Prostate gland (tissue), 2 donors: Measurements from ENCODE around the gene GABRB3. TPM values are rescaled to one million over a fixed set of nuclear protein-coding genes. Genes with fewer than 3 reads are reported as not detected.

Experiments
- DNase-seq: peaks from one replicate; pipeline ENCODE4 v3.0.0-alpha.2; 2019; ENCODE audit warnings: low spot score
- H3K27ac ChIP-seq, 2 donors: fragments of 200-600 bp; sonication (generic); 2 replicates each; pipeline ENCODE4 v1.5.1; 2017 to 2019
- H3K27me3 ChIP-seq: fragments of 200-600 bp; sonication (generic); replicated peaks from 2 replicates; pipeline ENCODE4 v1.5.1; 2019; ENCODE audit not compliant: insufficient read depth
- H3K36me3 ChIP-seq, 2 donors: fragments of 200-600 bp; sonication (generic); 1 replicate in 1 of 2; 2 replicates in 1 of 2; pipeline versions ENCODE4 v1.5.1 to v1.8.1; 2017 to 2019
- H3K4me1 ChIP-seq: fragments of 200-600 bp; sonication (generic); replicated peaks from 2 replicates; pipeline ENCODE4 v1.5.1; 2019
- H3K4me3 ChIP-seq, 2 donors: fragments of 200-600 bp; sonication (generic); 2 replicates each; pipeline ENCODE4 v1.5.1; 2017 to 2019
- H3K9me3 ChIP-seq: fragments of 200-600 bp; sonication (generic); 2 replicates; pipeline ENCODE4 v1.5.1; 2017
- POLR2A ChIP-seq: fragments of 450-650 bp; IDR thresholded peaks from one replicate; pipeline ENCODE4 v1.6.1; 2016; ENCODE audit warnings: antibody characterized with exemption, mild to moderate bottlenecking
- POLR2AphosphoS5 ChIP-seq: sonication (generic); formaldehyde crosslinking; IDR thresholded peaks from one replicate; pipeline ENCODE4 v1.6.1; 2017; ENCODE audit warnings: antibody characterized with exemption
- WGBS: methylation state at CpG from one replicate; pipeline ENCODE4 v1.1.5; 2018; 5-methylcytosine and 5-hydroxymethylcytosine counted together
- intact Hi-C: fragments of 100-400 bp; cut with DNase I; formaldehyde crosslinking; loops from one replicate; pipeline ENCODE4 v1.14.2; 2022
- total RNA-seq, 2 donors: library from RNA; depleted of rRNA; stranded (reverse); fragments of >200 nt; gene quantifications; one replicate each; pipeline ENCODE4 v1.1.0, GENCODE V29; 2016
- TF ChIP-seq, protein P1 (sequence below), 4 experiments: fragments of 200-600 bp in 2 of 4; fragments of 450-650 bp in 2 of 4; sonication (generic) in 2 of 4; IDR thresholded peaks; 1 replicate in 3 of 4; 2 replicates in 1 of 4; pipeline ENCODE4 v1.5.1; 2016 to 2019; ENCODE audit warnings: antibody characterized with exemption in 4 of 4, mild to moderate bottlenecking in 2 of 4, moderate library complexity in 2 of 4

Gene GABRB3
- total RNA-seq, result 10 to 100 TPM; 10.3 to 12.4 TPM

GRCh38 chr15:26772154-26773066, at the start of gene GABRB3:
Gene GABRB3 (minus strand): TSS chr15:26773066.
- intact Hi-C loops, result no loop called here
- no peaks in the 10 kb centered on the region for H3K27me3 ChIP-seq
- H3K4me3 ChIP-seq, result peak within 1 kb of the TSS; percentile 38 to 52
- no peaks in the 10 kb centered on the region for H3K9me3 ChIP-seq
- DNase-seq, result no peak
- no peaks in the 10 kb centered on the region for H3K4me1 ChIP-seq
- 1% methylated on average over 90 of the region's 112 CpGs for WGBS
- H3K27ac ChIP-seq, result peak within 1 kb of the TSS in 1 of 2 donors; percentile 15
- no peaks in the 10 kb centered on the region for H3K36me3 ChIP-seq
- no peak for TF ChIP-seq POLR2AphosphoS5
- TF ChIP-seq, protein P1, sequence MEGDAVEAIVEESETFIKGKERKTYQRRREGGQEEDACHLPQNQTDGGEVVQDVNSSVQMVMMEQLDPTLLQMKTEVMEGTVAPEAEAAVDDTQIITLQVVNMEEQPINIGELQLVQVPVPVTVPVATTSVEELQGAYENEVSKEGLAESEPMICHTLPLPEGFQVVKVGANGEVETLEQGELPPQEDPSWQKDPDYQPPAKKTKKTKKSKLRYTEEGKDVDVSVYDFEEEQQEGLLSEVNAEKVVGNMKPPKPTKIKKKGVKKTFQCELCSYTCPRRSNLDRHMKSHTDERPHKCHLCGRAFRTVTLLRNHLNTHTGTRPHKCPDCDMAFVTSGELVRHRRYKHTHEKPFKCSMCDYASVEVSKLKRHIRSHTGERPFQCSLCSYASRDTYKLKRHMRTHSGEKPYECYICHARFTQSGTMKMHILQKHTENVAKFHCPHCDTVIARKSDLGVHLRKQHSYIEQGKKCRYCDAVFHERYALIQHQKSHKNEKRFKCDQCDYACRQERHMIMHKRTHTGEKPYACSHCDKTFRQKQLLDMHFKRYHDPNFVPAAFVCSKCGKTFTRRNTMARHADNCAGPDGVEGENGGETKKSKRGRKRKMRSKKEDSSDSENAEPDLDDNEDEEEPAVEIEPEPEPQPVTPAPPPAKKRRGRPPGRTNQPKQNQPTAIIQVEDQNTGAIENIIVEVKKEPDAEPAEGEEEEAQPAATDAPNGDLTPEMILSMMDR (IDR thresholded peaks at IDR 0.05), result no peak
- TF ChIP-seq POLR2A, result no peak

DNA sequence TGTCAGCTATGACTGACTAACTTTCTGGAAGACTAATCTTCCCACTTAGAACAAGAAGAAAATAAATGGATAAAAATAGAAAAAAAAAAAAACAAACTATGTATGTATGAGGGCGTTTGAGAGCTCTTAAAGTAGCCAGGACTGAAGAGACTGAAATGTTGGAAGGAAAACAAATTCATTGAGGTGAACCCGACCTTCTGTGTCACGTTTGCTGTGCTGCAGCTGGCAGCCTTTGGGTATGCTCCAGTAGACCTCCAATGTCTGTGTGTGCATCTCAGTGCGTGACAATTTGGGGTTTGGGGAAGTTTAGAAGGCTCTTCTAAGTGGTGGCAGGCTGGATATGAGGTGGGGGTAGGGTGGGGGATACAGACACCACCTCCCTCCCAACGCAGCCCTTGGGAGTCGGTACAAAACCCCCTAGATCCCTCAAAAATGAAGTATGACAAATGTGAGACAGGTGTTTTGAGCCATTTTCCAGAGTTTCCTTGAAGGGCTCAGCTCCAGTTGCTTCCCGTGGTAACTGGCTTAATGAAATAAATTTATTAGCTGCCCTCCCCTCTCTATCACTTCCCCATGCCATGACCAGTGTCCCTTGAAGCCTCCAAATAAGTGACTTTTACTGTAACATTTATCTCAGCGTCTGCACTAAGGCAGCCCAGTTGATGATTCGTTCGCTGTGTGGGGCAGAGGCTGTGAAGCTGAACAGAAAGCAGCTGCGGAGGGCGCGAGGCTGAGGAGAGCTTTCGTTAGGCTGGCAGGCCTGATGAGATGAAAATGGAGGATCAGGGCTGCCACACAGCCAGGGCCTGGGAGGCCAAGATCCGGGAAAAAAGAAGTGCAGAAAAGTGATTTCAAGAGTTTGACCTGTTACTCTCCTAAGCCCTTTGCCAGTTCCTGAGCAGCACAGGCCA, 34.9 kb upstream of the GABRB3 start:
- WGBS, result 61% methylated on average over 15 of the region's 15 CpGs
- TF ChIP-seq POLR2AphosphoS5 (no peak), POLR2A (no peak)
- TF ChIP-seq, protein P1 (IDR thresholded peaks at IDR 0.05), result no peak
- intact Hi-C loops, result no loop called here

GRCh38 chr15:26806574-26806973, 33.7 kb upstream of the GABRB3 start:
- no peaks in the 10 kb centered on the region for H3K27me3 ChIP-seq
- WGBS, result 82% methylated on average over 5 of the region's 5 CpGs
- intact Hi-C loops, result no loop called here
- H3K36me3 ChIP-seq, result no peaks in the 10 kb centered on the region
- H3K27ac ChIP-seq, result no peak overlapping the region
- H3K9me3 ChIP-seq, result no peaks in the 10 kb centered on the region
- no peak for TF ChIP-seq POLR2A
- TF ChIP-seq, protein P1 (IDR thresholded peaks at IDR 0.05), result no peak
- no peak for TF ChIP-seq POLR2AphosphoS5
- no peak for DNase-seq
- H3K4me3 ChIP-seq, result no peak overlapping the region
- H3K4me1 ChIP-seq, result no peaks in the 10 kb centered on the region

More for the DNA sequence above, 34.9 kb upstream of the GABRB3 start:
- no peaks in the 10 kb centered on the region for H3K9me3 ChIP-seq
- DNase-seq, result no peak
- H3K4me3 ChIP-seq, result no peak overlapping the region
- H3K36me3 ChIP-seq, result no peaks in the 10 kb centered on the region
- no peaks in the 10 kb centered on the region for H3K4me1 ChIP-seq
- no peaks in the 10 kb centered on the region for H3K27me3 ChIP-seq
- no peak overlapping the region for H3K27ac ChIP-seq

DNA sequence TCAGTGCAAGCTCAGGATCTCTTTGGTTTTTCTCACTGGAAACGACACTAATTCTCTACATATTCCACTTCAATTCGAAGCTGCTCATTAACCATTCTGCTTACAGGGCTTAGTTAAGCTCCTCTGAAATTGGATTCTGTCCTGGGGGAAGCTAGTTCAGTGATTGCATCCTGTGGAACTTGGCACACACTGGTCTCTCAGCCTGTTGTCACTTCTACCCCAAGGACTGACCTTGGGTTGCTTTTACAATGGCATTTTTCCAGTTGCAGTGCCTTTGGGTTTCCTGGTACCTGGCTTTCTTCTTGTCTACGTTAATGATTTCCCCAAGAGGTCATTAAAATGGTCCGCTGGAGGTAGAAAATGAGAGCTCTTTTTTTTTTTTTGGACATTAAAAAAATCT, 33.3 kb upstream of the GABRB3 start:
- no peak for TF ChIP-seq POLR2A
- no peak for TF ChIP-seq POLR2AphosphoS5
- TF ChIP-seq, protein P1 (IDR thresholded peaks at IDR 0.05), result no peak
- 46% methylated on average over 4 of the region's 4 CpGs for WGBS
- no peak overlapping the region for H3K4me3 ChIP-seq
- H3K27ac ChIP-seq, result no peak overlapping the region
- H3K4me1 ChIP-seq, result no peaks in the 10 kb centered on the region
- no peaks in the 10 kb centered on the region for H3K36me3 ChIP-seq
- no peak for DNase-seq
- intact Hi-C loops, result no loop called here
- H3K27me3 ChIP-seq, result no peaks in the 10 kb centered on the region
- H3K9me3 ChIP-seq, result no peaks in the 10 kb centered on the region
